Peyer's patch (tissue), 4 donors: ENCODE measurements around the gene PCGF3. TPM values are rescaled to one million over a fixed set of nuclear protein-coding genes. Genes with fewer than 3 reads are reported as not detected.

Experiments
- DNase-seq, 3 donors: peaks; one replicate each; pipeline ENCODE4 v3.0.0-alpha.2; 2017 to 2019
- H3K27ac ChIP-seq, 4 donors: fragments of 200-600 bp; sonication (generic); one replicate each; pipeline ENCODE4 v1.5.1; 2016 to 2019
- H3K27me3 ChIP-seq, 2 donors: fragments of 200-600 bp; sonication (generic); one replicate each; pipeline ENCODE4 v1.5.1; 2019
- H3K36me3 ChIP-seq, 3 donors: fragments of 200-600 bp; sonication (generic); one replicate each; pipeline ENCODE4 v1.5.1; 2016 to 2019
- H3K4me1 ChIP-seq, 4 donors: fragments of 200-600 bp; sonication (generic); one replicate each; pipeline ENCODE4 v1.5.1; 2016 to 2019
- H3K4me3 ChIP-seq, 4 donors: fragments of 200-600 bp; sonication (generic); 1 replicate in 3 of 4; 2 replicates in 1 of 4; pipeline ENCODE4 v1.5.1; 2016 to 2019; ENCODE audit warnings: mild to moderate bottlenecking in 1 of 4
- H3K9me3 ChIP-seq, 4 donors: fragments of 200-600 bp; sonication (generic); one replicate each; pipeline ENCODE4 v1.5.1; 2016 to 2019; ENCODE audit warnings: mild to moderate bottlenecking in 1 of 4
- CTCF ChIP-seq, 6 experiments: fragments of 450-650 bp in 4 of 6; fragments of 200-600 bp in 2 of 6; sonication (generic) in 1 of 6; IDR thresholded peaks; one replicate each; pipeline ENCODE4 v1.5.1; 2017 to 2019; ENCODE audit warnings: antibody characterized with exemption in 6 of 6, mild to moderate bottlenecking in 3 of 6, moderate library complexity in 1 of 6
- POLR2A ChIP-seq, 2 donors: fragments of 450-650 bp; IDR thresholded peaks; one replicate each; pipeline ENCODE4 v1.5.1; 2017; ENCODE audit warnings: antibody characterized with exemption in 2 of 2, mild to moderate bottlenecking in 2 of 2, moderate library complexity in 2 of 2
- total RNA-seq, 4 donors: library from RNA; depleted of rRNA; stranded (reverse); fragments of >200 nt; gene quantifications; one replicate each; pipeline ENCODE4 v1.1.0, GENCODE V29; 2016

The PCGF3 gene
- total RNA-seq, 4 donors from 2014 or later, result 58.3 to 168 (median 93.0) TPM

GRCh38 chr4:793093-793861 is 87.6 kb downstream of the PCGF3 start:
- Histone ChIP-seq H3K36me3 (no peaks in the 10 kb centered on the region), H3K9me3 (peaks cover 0 to 3% (median 0%) of the 10 kb centered on the region in 4 donors), H3K4me1 (peaks cover 0 to 36% (median 25%) of the 10 kb centered on the region in 4 donors), H3K4me3 (no peak overlapping the region), H3K27me3 (peaks cover 0 to 30% of the 10 kb centered on the region in 2 donors), H3K27ac (no peak overlapping the region)
- no peak for TF ChIP-seq POLR2A (IDR thresholded peaks at IDR 0.05)
- TF ChIP-seq CTCF (IDR thresholded peaks at IDR 0.05), result no peak
- no peak for DNase-seq

GRCh38 chr4:793941-794621 is 88.4 kb downstream of the PCGF3 start:
- H3K27me3 ChIP-seq, result peaks cover 0 to 30% of the 10 kb centered on the region in 2 donors
- H3K9me3 ChIP-seq, result peaks cover 0 to 3% (median 0%) of the 10 kb centered on the region in 4 donors
- H3K4me1 ChIP-seq, result peaks cover 0 to 36% (median 25%) of the 10 kb centered on the region in 4 donors
- no peak for TF ChIP-seq POLR2A (IDR thresholded peaks at IDR 0.05)
- no peak for TF ChIP-seq CTCF (IDR thresholded peaks at IDR 0.05)
- H3K36me3 ChIP-seq, result no peaks in the 10 kb centered on the region
- H3K27ac ChIP-seq, result no peak overlapping the region
- H3K4me3 ChIP-seq, result peak overlapping the region in 1 of 4 donors; percentile 6
- DNase-seq, result peak in 1 of 3 donors; percentile 34

GRCh38 chr4:794900-795725 is 89.5 kb downstream of the PCGF3 start:
- Histone ChIP-seq H3K9me3 (peaks cover 0 to 3% (median 0%) of the 10 kb centered on the region in 4 donors), H3K27me3 (peaks cover 0 to 30% of the 10 kb centered on the region in 2 donors), H3K4me1 (peaks cover 0 to 31% (median 23%) of the 10 kb centered on the region in 4 donors), H3K4me3 (peak overlapping the region in 3 of 4 donors; percentile 34 to 39 (median 37)), H3K36me3 (no peaks in the 10 kb centered on the region), H3K27ac (no peak overlapping the region)
- TF ChIP-seq CTCF (IDR thresholded peaks at IDR 0.05) (no peak), POLR2A (IDR thresholded peaks at IDR 0.05) (no peak)
- DNase-seq, result no peak

GRCh38 chr4:795726-796119 is 90.1 kb downstream of the PCGF3 start:
- Histone ChIP-seq H3K27ac (no peak overlapping the region), H3K36me3 (no peaks in the 10 kb centered on the region), H3K4me3 (peak overlapping the region in 1 of 4 donors; percentile 39), H3K4me1 (peaks cover 0 to 31% (median 23%) of the 10 kb centered on the region in 4 donors), H3K9me3 (peaks cover 0 to 3% (median 0%) of the 10 kb centered on the region in 4 donors), H3K27me3 (peaks cover 0 to 30% of the 10 kb centered on the region in 2 donors)
- TF ChIP-seq POLR2A (IDR thresholded peaks at IDR 0.05) (no peak), CTCF (IDR thresholded peaks at IDR 0.05) (no peak)
- DNase-seq, result no peak

- H3K36me3 ChIP-seq, result no peaks in the 10 kb centered on the region
- peaks cover 0 to 31% (median 23%) of the 10 kb centered on the region in 4 donors for H3K4me1 ChIP-seq
- peaks cover 0 to 3% (median 0%) of the 10 kb centered on the region in 4 donors for H3K9me3 ChIP-seq
- no peak overlapping the region for H3K4me3 ChIP-seq
- no peak for DNase-seq
- TF ChIP-seq POLR2A (IDR thresholded peaks at IDR 0.05) (no peak), CTCF (IDR thresholded peaks at IDR 0.05) (no peak)
- H3K27ac ChIP-seq, result no peak overlapping the region
- peaks cover 0 to 28% of the 10 kb centered on the region in 2 donors for H3K27me3 ChIP-seq
These were observed 90.6 kb downstream of the PCGF3 start for GRCh38 chr4:796206-796605.
